AG04449 (cell line): Measurements from ENCODE around the gene VPS37C.

Experiments used
- CTCF ChIA-PET: fragments of 350-600 bp; formaldehyde crosslinking; extraction: SDS; loops from one replicate; lab custom pipeline; 2021; ENCODE audit warnings: antibody characterized with exemption; lab: Yijun Ruan, JAX
- POLR2A ChIA-PET: fragments of 400-600, 350-600 bp; formaldehyde crosslinking; extraction: SDS; loops from one replicate; lab custom pipeline; 2020; ENCODE audit warnings: antibody characterized with exemption, inconsistent platforms; lab: Yijun Ruan, JAX
- DNase-seq: peaks from one replicate; pipeline ENCODE4 v3.0.0-alpha.2; 2010; ENCODE audit warnings: low read depth, low spot score
- H3K4me3 ChIP-seq: 2 replicates; pipeline ENCODE4 v1.5.1; 2011; ENCODE audit warnings: low read depth, mild to moderate bottlenecking, control low read depth, low read length
- TF ChIP-seq, protein P1 (sequence below): IDR thresholded peaks from one replicate; pipeline ENCODE4 v1.5.1; 2011; ENCODE audit warnings: mild to moderate bottlenecking, moderate library complexity, low read length, control low read depth, inconsistent platforms; ENCODE audit not compliant: insufficient read depth; ENCODE audit errors: missing control alignments

VPS37C gene

DNA sequence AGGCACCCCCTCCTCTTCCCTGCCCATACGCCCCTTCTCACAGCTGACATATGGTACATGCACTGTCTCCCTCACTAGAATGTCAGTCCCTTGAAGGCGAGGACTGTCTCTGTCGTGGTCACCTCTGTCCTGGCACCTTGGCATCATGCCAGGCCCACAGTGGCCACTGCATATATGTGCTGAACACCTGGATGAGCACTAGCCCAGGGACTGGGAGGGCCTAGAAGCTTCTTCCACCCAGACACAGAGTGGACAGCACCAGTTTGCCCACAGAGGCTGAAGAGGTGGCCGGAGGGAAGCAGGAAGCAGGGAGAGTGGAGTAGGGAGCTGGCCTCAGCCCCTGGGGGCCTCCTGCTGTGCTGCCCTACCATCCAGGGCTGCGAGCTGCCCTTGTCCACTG, 28.6 kb downstream of the VPS37C start:
- no peak overlapping the region for H3K4me3 ChIP-seq
- CTCF ChIA-PET, result interaction anchor here (1.1 to 1.8 kb wide), 4 partner anchors 15 to 301 kb away, joined by 3 to 6 read pairs (median 4); no protein-coding TSS in a partner anchor
- no peak for DNase-seq
- POLR2A ChIA-PET, result no interaction called here
- TF ChIP-seq, protein P1, sequence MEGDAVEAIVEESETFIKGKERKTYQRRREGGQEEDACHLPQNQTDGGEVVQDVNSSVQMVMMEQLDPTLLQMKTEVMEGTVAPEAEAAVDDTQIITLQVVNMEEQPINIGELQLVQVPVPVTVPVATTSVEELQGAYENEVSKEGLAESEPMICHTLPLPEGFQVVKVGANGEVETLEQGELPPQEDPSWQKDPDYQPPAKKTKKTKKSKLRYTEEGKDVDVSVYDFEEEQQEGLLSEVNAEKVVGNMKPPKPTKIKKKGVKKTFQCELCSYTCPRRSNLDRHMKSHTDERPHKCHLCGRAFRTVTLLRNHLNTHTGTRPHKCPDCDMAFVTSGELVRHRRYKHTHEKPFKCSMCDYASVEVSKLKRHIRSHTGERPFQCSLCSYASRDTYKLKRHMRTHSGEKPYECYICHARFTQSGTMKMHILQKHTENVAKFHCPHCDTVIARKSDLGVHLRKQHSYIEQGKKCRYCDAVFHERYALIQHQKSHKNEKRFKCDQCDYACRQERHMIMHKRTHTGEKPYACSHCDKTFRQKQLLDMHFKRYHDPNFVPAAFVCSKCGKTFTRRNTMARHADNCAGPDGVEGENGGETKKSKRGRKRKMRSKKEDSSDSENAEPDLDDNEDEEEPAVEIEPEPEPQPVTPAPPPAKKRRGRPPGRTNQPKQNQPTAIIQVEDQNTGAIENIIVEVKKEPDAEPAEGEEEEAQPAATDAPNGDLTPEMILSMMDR, result no peak

DNA sequence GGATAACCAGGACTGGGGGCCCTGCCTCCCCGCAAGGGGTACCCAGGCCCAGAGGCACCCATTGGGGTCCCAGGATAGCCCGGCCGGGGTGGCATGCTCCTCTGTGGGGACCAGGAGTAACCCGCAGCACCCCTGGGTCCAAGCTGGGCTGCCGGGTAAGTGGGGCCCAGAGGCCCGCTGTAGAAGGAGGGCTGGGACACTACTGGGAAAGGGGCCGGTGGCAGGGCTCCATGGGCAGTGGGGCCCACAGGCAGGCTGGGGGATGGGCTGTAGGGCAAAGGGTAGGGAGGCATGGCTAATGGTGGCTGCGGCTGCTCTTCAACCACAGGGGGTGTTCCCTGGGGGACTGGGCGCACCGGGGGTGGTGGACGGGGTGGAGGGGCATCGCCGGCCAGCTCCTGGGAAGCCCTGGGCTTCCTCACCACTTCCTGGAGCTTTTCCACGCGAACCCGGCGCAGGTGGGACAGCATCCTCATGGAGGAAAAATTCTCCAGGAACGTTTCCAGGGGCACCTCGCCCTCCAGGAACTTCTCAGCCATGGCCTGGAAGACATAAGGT, 29.1 kb downstream of the VPS37C start:
- no peak for DNase-seq
- no peak overlapping the region for H3K4me3 ChIP-seq
- TF ChIP-seq, protein P1, result no peak
- ChIA-PET POLR2A (no interaction called here), CTCF (interaction anchor here (1.1 to 1.8 kb wide), 4 partner anchors 14 to 301 kb away, joined by 3 to 6 read pairs (median 4); no protein-coding TSS in a partner anchor)

DNA sequence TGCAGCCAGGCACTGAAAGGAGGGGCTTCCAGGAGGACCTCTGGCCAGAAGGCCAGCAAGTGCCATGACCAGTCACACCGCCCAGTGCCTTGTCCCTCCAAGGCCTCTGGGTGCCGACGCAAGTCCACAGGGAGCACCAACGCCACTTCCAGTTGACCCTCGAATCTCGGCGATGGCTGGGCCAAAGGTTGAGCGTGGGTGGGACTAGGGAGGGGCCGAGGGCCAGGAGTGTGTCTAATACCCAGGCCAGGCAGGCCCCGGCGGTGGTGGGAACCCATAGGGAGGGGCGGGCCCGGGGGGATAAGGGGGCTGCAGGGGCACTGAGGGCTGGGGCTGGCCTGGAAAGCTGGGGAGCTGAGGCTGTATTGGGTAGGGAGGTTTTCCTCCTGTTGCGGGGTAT, 29.6 kb downstream of the VPS37C start:
- H3K4me3 ChIP-seq, result no peak overlapping the region
- ChIA-PET CTCF (interaction anchor here (1.1 to 4.7 kb wide), 7 partner anchors 14 to 300 kb away, joined by 3 to 47 read pairs (median 4); no protein-coding TSS in a partner anchor), POLR2A (no interaction called here)

DNA sequence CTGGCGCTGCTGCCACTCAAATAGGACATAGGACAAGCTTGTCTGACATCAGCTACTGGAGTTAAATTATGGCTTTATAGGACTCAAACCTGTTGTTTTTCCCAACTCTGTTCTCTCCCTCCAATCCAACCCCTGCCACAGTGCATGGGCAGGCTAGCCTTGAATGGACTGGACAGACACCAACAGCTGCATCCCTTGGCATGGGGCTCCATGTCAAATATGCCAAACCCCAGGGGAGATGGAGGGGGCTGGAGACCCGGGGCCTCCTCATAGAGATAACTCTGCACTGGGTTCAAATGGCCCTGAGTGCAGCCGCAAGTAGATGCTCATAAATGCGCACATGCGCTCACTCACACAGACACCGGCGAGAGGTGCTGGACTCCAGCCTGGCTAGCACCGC, 30.0 kb downstream of the VPS37C start:
- no peak overlapping the region for H3K4me3 ChIP-seq
- ChIA-PET POLR2A (interaction anchor here (0.6 kb wide), 1 partner anchor 29 kb away, joined by 3 read pairs; no protein-coding TSS in a partner anchor), CTCF (interaction anchor here (1.0 to 4.7 kb wide), 7 partner anchors 12 to 300 kb away, joined by 3 to 47 read pairs (median 20); no protein-coding TSS in a partner anchor)
- no peak for DNase-seq
- TF ChIP-seq, protein P1, result no peak

More for the DNA sequence above, 29.6 kb downstream of the VPS37C start:
- TF ChIP-seq, protein P1, result no peak
- DNase-seq, result no peak

DNA sequence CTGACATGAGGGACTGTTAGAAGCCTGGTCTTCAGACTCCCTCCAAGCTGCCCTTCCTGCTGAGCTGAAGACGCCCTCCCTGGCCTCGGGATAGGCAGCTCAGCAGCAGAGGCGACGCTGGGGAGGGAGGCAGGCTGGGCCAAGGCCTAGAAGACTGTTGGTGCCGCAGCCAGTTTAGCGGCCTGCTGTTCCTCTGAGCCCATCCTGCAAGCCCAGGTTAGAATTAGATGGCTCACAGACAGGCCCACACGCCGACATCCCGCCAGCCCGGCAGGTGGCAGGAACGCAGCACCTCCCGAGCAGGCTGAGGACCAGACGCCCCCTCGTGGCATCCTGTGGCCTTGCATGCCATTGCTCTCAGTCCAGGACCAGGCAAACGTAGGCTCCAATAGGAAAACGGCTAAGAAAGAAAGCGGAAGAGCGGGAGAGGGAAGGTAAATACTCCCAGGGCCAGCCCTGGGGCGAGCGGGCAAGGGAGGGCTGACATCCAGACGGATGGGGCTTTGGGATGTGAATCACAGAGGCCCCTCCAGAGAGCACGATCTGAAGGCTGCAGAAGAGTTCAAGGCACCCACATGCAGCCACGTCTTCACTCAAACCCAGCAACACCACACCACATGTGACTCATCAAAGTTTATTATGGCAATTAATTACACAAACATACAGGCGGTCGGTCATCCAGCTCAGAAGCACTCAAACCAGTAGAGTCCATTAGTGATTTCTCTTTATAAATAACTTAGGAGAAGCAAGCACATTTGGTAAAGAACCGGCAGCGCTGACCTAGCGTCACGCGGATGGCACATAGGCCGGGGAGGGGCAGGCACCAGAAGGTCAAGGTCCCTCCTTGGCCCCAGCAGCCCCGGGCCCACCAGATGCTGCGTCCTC, 31.3 kb downstream of the VPS37C start:
- DNase-seq, result peak; percentile 65
- ChIA-PET CTCF (interaction anchor here (0.6 to 5.2 kb wide), 29 partner anchors 10 to 354 kb away, joined by 3 to 65 read pairs (median 5); partner anchors contain the start of gene VPS37C), POLR2A (no interaction called here)
- H3K4me3 ChIP-seq, result peak overlapping the region; percentile 36
- TF ChIP-seq, protein P1, result peak; percentile 100
